Thymus (tissue), 11 donors: ENCODE measurements around the gene TAS1R2. TPM values are rescaled to one million over a fixed set of nuclear protein-coding genes. Genes with fewer than 3 reads are reported as not detected.

Experiments used
- DNase-seq, 9 donors: peaks; one replicate each; pipeline ENCODE4 v3.0.0-alpha.2; 2013; ENCODE audit warnings: low spot score in 9 of 9, low read depth in 6 of 9, missing footprints in 1 of 9
- H3K27ac ChIP-seq, 2 donors: one replicate each; pipeline ENCODE4 v1.5.1; 2013; ENCODE audit warnings: control low read depth in 1 of 2, low read depth in 1 of 2, low read length in 1 of 2, mild to moderate bottlenecking in 1 of 2, moderate library complexity in 1 of 2
- H3K27me3 ChIP-seq, 2 donors: one replicate each; pipeline ENCODE4 v1.5.1; 2013; ENCODE audit warnings: low read length in 1 of 2; ENCODE audit not compliant: control insufficient read depth in 2 of 2, insufficient read depth in 1 of 2
- H3K36me3 ChIP-seq, 2 donors: one replicate each; pipeline ENCODE4 v1.5.1; 2013; ENCODE audit warnings: low read length in 1 of 2, mild to moderate bottlenecking in 1 of 2, moderate library complexity in 1 of 2; ENCODE audit not compliant: control insufficient read depth in 2 of 2, insufficient read depth in 2 of 2
- H3K4me1 ChIP-seq, 2 donors: one replicate each; pipeline ENCODE4 v1.5.1; 2013; ENCODE audit warnings: low read length in 2 of 2; ENCODE audit not compliant: control insufficient read depth in 2 of 2, insufficient read depth in 2 of 2
- H3K4me3 ChIP-seq, 2 donors: one replicate each; pipeline ENCODE4 v1.5.1; 2013; ENCODE audit warnings: low read length in 2 of 2, control low read depth in 1 of 2, mild to moderate bottlenecking in 1 of 2
- H3K9me3 ChIP-seq, 2 donors: one replicate each; pipeline ENCODE4 v1.5.1; 2013; ENCODE audit warnings: low read length in 1 of 2, mild to moderate bottlenecking in 1 of 2; ENCODE audit not compliant: control insufficient read depth in 2 of 2, insufficient read depth in 1 of 2
- WGBS: extraction: QIAGEN DNeasy Blood & Tissue Kit; methylation state at CpG from one replicate; pipeline ENCODE4 v1.1.7; 2013; 5-methylcytosine and 5-hydroxymethylcytosine counted together
- polyA plus RNA-seq: library from polyadenylated mRNA; stranded (reverse); fragments of 200-250 nt; gene quantifications from one replicate; pipeline ENCODE4 v1.2.3, GENCODE V29; 2013
- total RNA-seq: library from RNA; stranded (reverse); fragments of 120-200 nt; gene quantifications from one replicate; pipeline ENCODE4 v1.2.4, GENCODE V29; 2013
- donor health status: healthy.

TAS1R2 gene
- total and polyA plus RNA-seq, 2 donors = 0.02 TPM; not detected in 1

DNA sequence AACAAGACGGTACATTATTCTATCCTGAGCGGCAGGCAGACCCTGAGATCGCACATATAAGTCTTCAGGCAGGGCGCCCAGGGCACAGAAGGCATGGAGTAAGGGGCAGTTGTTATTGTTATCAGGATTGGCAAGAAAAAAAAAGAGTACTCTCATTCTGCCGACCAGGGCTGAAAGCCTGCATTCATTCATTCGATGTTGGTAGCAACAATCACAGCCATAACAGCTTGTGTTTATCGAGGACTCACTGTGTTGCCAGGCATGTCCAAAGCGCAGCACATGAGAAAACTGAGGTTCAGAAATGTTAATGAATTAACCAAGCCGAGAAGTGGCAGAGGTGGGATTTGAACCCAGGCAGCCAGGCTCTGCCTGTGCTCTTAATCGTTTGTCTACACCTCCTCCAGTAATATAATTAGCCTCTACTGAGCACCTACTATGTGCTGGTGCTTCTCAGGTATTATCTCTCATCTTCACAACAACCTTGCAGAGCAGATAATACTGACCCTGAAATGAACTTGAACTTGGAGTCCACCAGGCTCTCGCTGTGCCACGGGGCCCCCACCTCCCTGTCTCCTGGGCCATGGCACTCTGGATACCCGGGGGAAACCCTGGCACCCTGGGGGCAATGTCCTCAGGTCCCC is 56.2 kb downstream of the TAS1R2 start:
- Histone ChIP-seq H3K4me1 (no peaks in the 10 kb centered on the region), H3K4me3 (no peak overlapping the region), H3K27ac (no peak overlapping the region), H3K27me3 (peaks cover 0 to 20% of the 10 kb centered on the region in 2 donors), H3K9me3 (no peaks in the 10 kb centered on the region), H3K36me3 (no peaks in the 10 kb centered on the region)
- no peak for DNase-seq
- WGBS = 81% methylated on average over 13 of the region's 13 CpGs

DNA sequence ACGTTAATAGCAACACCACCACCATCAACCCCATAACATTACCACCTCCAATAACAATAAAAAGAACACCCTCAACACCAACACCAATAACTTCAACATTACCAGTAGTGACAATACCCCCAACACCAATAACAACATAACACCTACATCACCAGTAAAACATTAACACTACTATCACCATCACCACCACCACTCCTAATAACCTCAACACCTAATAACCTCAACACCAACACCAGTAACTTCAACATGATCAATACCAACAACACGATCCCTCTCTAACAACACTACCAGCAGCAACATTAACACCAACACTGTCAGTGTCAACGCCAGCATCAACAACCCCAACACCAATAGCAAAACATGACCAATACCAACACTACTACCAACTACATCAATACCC is 57.2 kb downstream of the TAS1R2 start:
- Histone ChIP-seq H3K27me3 (peaks cover 0 to 18% of the 10 kb centered on the region in 2 donors), H3K4me3 (no peak overlapping the region), H3K27ac (no peak overlapping the region), H3K9me3 (no peaks in the 10 kb centered on the region), H3K4me1 (no peaks in the 10 kb centered on the region), H3K36me3 (no peaks in the 10 kb centered on the region)
- DNase-seq = no peak
- 93% methylated on average over 3 of the region's 3 CpGs for WGBS

DNA sequence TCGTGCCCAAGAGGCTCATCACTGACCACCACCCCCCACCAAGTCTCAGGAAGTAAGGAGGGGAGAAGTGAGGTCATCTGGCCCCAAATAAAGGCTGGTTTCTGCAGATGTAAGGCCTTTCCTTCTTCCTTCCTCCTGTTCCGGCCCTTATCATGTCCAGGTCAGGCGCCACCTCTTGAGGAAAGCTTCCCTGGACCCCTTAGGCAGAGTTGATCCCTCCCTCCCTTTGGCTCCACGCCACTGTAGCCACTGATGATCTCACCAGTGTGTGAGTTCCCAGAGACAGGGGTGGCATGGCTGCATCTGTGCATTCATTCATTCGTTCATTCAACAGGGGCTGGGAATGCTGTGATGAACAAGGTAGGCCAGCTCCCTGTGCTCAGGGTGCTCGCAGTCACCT is 59.2 kb downstream of the TAS1R2 start:
- no peak for DNase-seq
- no peaks in the 10 kb centered on the region for H3K4me1 ChIP-seq
- peaks cover 0 to 12% of the 10 kb centered on the region in 2 donors for H3K27me3 ChIP-seq
- H3K4me3 ChIP-seq = no peak overlapping the region
- H3K36me3 ChIP-seq = no peaks in the 10 kb centered on the region
- H3K9me3 ChIP-seq = no peaks in the 10 kb centered on the region
- H3K27ac ChIP-seq = no peak overlapping the region
- 84% methylated on average over 6 of the region's 6 CpGs for WGBS

DNA sequence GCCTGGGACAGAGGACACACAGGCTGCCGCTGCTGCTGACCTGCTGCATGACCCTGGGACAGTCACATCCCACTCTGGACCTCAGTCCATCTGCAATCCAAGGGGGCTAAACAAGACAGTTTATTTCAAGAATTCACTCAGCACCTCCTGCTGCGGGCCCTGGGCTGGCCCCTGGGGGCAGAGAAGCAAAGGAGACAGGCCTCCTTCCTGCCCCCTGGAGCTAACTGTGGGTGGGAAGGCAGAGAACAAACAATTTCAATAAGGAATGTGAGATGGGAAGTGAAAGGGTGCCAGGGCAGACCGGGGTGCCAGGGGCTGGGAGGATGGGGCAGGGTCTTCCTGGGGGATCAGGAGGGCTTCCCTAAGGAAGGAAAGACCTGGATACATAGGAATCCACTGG is 60.0 kb downstream of the TAS1R2 start:
- DNase-seq = no peak
- Histone ChIP-seq H3K27ac (no peak overlapping the region), H3K27me3 (peaks cover 0 to 7% of the 10 kb centered on the region in 2 donors), H3K4me1 (no peaks in the 10 kb centered on the region), H3K36me3 (no peaks in the 10 kb centered on the region), H3K4me3 (no peak overlapping the region), H3K9me3 (no peaks in the 10 kb centered on the region)
- 82% methylated on average over 3 of the region's 3 CpGs for WGBS

DNA sequence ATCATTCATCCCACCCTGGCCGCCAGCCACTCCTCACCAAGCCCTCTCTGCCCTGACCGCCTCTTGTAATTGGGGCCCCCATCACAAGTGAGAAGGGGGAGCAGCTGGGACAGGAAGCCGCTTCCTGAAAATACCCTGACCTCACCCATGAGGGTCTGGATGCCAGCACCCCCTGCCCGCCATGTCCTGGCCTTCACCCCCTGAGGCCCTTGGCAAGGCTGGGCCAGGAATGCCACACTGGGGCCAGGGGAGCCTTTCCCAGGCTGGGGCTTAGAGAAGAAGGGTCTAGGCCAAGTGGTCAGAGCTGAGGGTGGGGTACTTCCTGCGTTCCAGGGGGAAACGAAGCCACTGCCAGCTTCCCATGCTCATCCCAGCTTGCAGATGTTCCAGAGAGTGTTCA is 60.5 kb downstream of the TAS1R2 start:
- Histone ChIP-seq H3K36me3 (no peaks in the 10 kb centered on the region), H3K27me3 (peaks cover 0 to 8% of the 10 kb centered on the region in 2 donors), H3K9me3 (no peaks in the 10 kb centered on the region), H3K27ac (no peak overlapping the region), H3K4me3 (no peak overlapping the region), H3K4me1 (no peaks in the 10 kb centered on the region)
- WGBS = 84% methylated on average over 6 of the region's 6 CpGs
- DNase-seq = no peak

DNA sequence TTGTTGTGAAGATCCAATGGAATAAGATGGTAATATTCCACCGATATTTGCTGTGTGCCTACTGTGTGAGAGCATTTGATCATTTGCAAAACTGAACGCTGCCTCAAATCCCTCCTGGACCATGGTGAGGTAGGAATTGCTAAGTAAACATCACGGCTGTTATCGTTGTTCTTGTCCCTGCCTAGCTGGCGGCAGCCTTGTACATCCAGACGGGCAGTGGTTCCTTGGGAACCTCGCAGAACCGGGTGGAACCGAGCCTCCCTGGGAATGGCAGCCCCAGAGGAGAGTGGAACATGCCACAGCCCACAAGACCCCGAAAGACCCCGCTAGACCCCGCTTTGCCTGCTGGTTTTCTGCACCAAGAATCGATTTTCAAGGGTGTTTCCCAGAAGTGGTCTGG is 60.9 kb downstream of the TAS1R2 start:
- no peak overlapping the region for H3K4me3 ChIP-seq
- no peak for DNase-seq
- H3K27me3 ChIP-seq = peaks cover 0 to 4% of the 10 kb centered on the region in 2 donors
- 84% methylated on average over 13 of the region's 13 CpGs for WGBS
- no peaks in the 10 kb centered on the region for H3K4me1 ChIP-seq
- H3K9me3 ChIP-seq = no peaks in the 10 kb centered on the region
- no peak overlapping the region for H3K27ac ChIP-seq
- H3K36me3 ChIP-seq = no peaks in the 10 kb centered on the region

DNA sequence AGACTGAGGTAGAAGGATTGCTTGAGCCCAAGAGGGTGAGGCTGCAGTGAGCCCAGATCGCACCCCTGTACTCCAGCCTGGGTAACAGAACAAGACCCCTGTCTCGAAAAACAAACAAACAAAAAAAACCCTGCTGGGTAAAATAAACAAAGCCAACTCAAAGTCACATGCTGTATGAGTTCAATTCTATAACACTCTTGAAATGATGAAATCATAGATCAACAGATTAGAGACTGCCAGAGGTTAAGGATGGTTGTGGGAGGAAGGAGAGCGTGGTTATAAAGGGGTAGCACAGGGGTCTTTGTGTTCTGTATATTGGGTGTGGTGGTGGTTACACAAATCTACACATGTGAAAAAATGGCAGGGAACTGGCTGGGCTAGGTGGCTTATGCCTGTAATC is 62.5 kb downstream of the TAS1R2 start:
- H3K4me3 ChIP-seq = no peak overlapping the region
- 83% methylated on average over 3 of the region's 3 CpGs for WGBS
- H3K9me3 ChIP-seq = no peaks in the 10 kb centered on the region
- H3K27ac ChIP-seq = no peak overlapping the region
- H3K36me3 ChIP-seq = no peaks in the 10 kb centered on the region
- peaks cover 0 to 2% of the 10 kb centered on the region in 2 donors for H3K27me3 ChIP-seq
- no peaks in the 10 kb centered on the region for H3K4me1 ChIP-seq
- DNase-seq = no peak

DNA sequence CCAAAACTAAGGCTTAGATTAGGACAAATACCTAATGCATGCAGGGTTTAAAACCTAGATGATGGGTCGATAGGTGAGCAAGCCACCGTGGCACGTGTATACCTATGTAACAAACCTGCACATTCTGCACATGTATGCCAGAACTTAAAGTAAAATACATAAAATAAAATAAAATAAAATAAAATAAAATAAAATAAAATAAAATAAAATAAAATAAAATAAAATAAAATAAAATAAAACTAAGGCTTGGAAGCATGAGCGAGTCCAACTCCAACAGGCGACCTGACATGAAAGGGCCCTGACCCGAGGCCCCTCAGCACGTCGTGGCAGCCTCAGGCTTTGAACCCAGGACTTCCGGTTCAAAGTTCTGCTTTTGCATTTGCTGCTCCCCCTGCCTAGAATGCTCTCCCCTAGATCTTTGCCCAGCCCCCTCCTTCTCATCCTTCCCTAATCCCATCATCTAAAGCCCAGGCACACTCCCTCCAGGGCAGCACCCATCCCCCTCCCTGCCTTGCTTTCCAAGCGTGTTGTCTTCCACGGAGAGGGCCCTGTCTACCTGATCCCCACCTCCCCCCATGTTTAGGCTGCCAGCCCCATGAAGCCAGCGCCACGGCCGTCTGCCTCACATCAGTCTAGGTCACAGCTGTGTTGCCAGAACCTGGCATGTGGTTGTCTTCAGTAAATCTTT is 64.3 kb downstream of the TAS1R2 start:
- no peaks in the 10 kb centered on the region for H3K4me1 ChIP-seq
- no peak overlapping the region for H3K4me3 ChIP-seq
- H3K27me3 ChIP-seq = peaks cover 0 to 2% of the 10 kb centered on the region in 2 donors
- no peaks in the 10 kb centered on the region for H3K36me3 ChIP-seq
- DNase-seq = no peak
- no peaks in the 10 kb centered on the region for H3K9me3 ChIP-seq
- H3K27ac ChIP-seq = no peak overlapping the region
- WGBS = 58% methylated on average over 14 of the region's 14 CpGs

DNA sequence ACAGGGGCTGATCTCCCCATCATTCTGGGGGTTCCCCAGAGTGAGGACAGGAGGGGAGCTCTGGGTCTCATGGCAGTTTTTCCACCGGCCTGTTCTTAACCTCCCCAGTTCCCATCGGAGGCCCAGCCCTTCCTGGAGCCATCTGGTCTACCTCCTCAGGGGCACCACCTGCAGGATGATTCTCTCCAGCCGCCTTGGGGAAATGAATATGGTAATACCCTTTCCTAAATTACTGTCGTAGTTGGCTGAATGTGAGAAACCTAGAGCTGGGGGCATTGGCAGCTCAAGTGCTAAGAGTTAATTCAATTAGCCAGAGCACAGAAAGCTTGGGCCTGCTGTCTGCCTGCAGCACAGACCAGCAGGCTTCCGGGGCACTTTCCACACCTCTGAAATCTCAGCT is 64.9 kb downstream of the TAS1R2 start:
- no peaks in the 10 kb centered on the region for H3K9me3 ChIP-seq
- WGBS = 27% methylated on average over 5 of the region's 5 CpGs
- no peaks in the 10 kb centered on the region for H3K36me3 ChIP-seq
- H3K27ac ChIP-seq = no peak overlapping the region
- DNase-seq = peak in 2 of 9 donors; percentile 2 to 5
- peaks cover 0 to 2% of the 10 kb centered on the region in 2 donors for H3K27me3 ChIP-seq
- H3K4me3 ChIP-seq = no peak overlapping the region
- no peaks in the 10 kb centered on the region for H3K4me1 ChIP-seq
